NCI-H2171 (cell line): Measurements from ENCODE around the gene CUX1.
"Not testable (repeated sequence)": the region's sequence is repeated elsewhere in the genome, so short reads cannot be mapped to it uniquely, and the experiment has no call there.

ENCODE experiments used
- DNase-seq: peaks from one replicate; lab custom pipeline; 2025; lab: John Stamatoyannopoulos, UW

Gene CUX1

GRCh38 chr7:101824440-101824839 is 7.0 kb downstream of the CUX1 start:
- DNase-seq: no peak

- no peak for DNase-seq
Observed at GRCh38 chr7:101826081-101826835, 8.8 kb downstream of the CUX1 start.

- no peak for DNase-seq
Observed at GRCh38 chr7:101828301-101829020, 11.0 kb downstream of the CUX1 start.

GRCh38 chr7:101829374-101829773 is 11.9 kb downstream of the CUX1 start:
- DNase-seq: no peak

- no peak for DNase-seq
Observed at GRCh38 chr7:101829821-101830220, 12.4 kb downstream of the CUX1 start.

GRCh38 chr7:101831396-101831795 is 14.0 kb downstream of the CUX1 start:
- not testable (repeated sequence) for DNase-seq

GRCh38 chr7:101832205-101832631 is 14.8 kb downstream of the CUX1 start:
- no peak for DNase-seq

GRCh38 chr7:101832685-101833375 is 15.4 kb downstream of the CUX1 start:
- DNase-seq: no peak

GRCh38 chr7:101833799-101834198 is 16.4 kb downstream of the CUX1 start:
- DNase-seq: no peak

- DNase-seq: no peak
Observed at GRCh38 chr7:101835136-101835535, 17.7 kb downstream of the CUX1 start.

GRCh38 chr7:101837433-101837832 is 20.0 kb downstream of the CUX1 start:
- not testable (repeated sequence) for DNase-seq

GRCh38 chr7:101838837-101839483 is 21.5 kb downstream of the CUX1 start:
- DNase-seq: no peak

GRCh38 chr7:101841328-101841727 is 23.9 kb downstream of the CUX1 start:
- no peak for DNase-seq

GRCh38 chr7:101843293-101844271 is 26.2 kb downstream of the CUX1 start:
- no peak for DNase-seq

- DNase-seq: no peak
Observed at GRCh38 chr7:101845974-101846373, 28.5 kb downstream of the CUX1 start.

GRCh38 chr7:101846800-101847538 is 29.5 kb downstream of the CUX1 start:
- no peak for DNase-seq

- DNase-seq: no peak
Observed at GRCh38 chr7:101848208-101848951, 31.0 kb downstream of the CUX1 start.

GRCh38 chr7:101849314-101849713 is 31.9 kb downstream of the CUX1 start:
- not testable (repeated sequence) for DNase-seq

GRCh38 chr7:101852364-101852763 is 34.9 kb downstream of the CUX1 start:
- DNase-seq: not testable (repeated sequence)

GRCh38 chr7:101853684-101854083 is 36.3 kb downstream of the CUX1 start:
- DNase-seq: no peak
